Measurements from ENCODE around the gene LCN1. TPM values are rescaled to one million over a fixed set of nuclear protein-coding genes. Genes with fewer than 3 reads are reported as not detected.

The LCN1 gene
- total RNA-seq, 4 donors from 2014 or later = not detected

GRCh38 chr9:135521608-135522095, 412 bp downstream of the LCN1 start:
- Histone ChIP-seq H3K4me3 (no peak overlapping the region), H3K9me3 (no peaks in the 10 kb centered on the region), H3K27me3 (peaks cover 0 to 68% (median 0%) of the 10 kb centered on the region in 4 donors), H3K27ac (no peak overlapping the region), H3K4me1 (no peaks in the 10 kb centered on the region), H3K36me3 (no peaks in the 10 kb centered on the region)
- DNase-seq = no peak
- WGBS, 2 donors = 79% methylated on average over 5 of the region's 11 CpGs; no CpG with 5 or more reads in 1 of the 2 donors
- intact Hi-C loops (cut with DNase I) = no loop called here
- no peak for TF ChIP-seq POLR2A (IDR thresholded peaks at IDR 0.05)
- no peak for TF ChIP-seq CTCF (IDR thresholded peaks at IDR 0.05)

GRCh38 chr9:135522137-135522877, 1.1 kb downstream of the LCN1 start:
- DNase-seq = no peak
- Histone ChIP-seq H3K27me3 (peaks cover 0 to 75% (median 0%) of the 10 kb centered on the region in 4 donors), H3K36me3 (no peaks in the 10 kb centered on the region), H3K4me1 (no peaks in the 10 kb centered on the region), H3K4me3 (no peak overlapping the region), H3K9me3 (no peaks in the 10 kb centered on the region), H3K27ac (no peak overlapping the region)
- intact Hi-C loops (cut with DNase I) = no loop called here
- TF ChIP-seq POLR2A (IDR thresholded peaks at IDR 0.05) (no peak), CTCF (IDR thresholded peaks at IDR 0.05) (no peak)
- WGBS, 2 donors = 59 to 69% methylated on average over 7 to 9 of the region's 16 CpGs

- WGBS, 2 donors = 92% methylated on average over 9 of the region's 17 CpGs; no CpG with 5 or more reads in 1 of the 2 donors
- no peak for DNase-seq
- no peak overlapping the region for H3K4me3 ChIP-seq
- peaks cover 0 to 76% (median 0%) of the 10 kb centered on the region in 4 donors for H3K27me3 ChIP-seq
- no peak overlapping the region for H3K27ac ChIP-seq
- no peaks in the 10 kb centered on the region for H3K36me3 ChIP-seq
- TF ChIP-seq CTCF (IDR thresholded peaks at IDR 0.05) = no peak
- TF ChIP-seq POLR2A (IDR thresholded peaks at IDR 0.05) = no peak
- no peaks in the 10 kb centered on the region for H3K9me3 ChIP-seq
- no peaks in the 10 kb centered on the region for H3K4me1 ChIP-seq
- intact Hi-C loops (cut with DNase I) = no loop called here
These were observed 1.7 kb downstream of the LCN1 start for GRCh38 chr9:135522931-135523330.

GRCh38 chr9:135523521-135524129, 2.4 kb downstream of the LCN1 start:
- no peak overlapping the region for H3K4me3 ChIP-seq
- peaks cover 0 to 73% (median 0%) of the 10 kb centered on the region in 4 donors for H3K27me3 ChIP-seq
- WGBS, 2 donors = 55 to 72% methylated on average over 15 to 16 of the region's 21 CpGs
- no peaks in the 10 kb centered on the region for H3K36me3 ChIP-seq
- no peaks in the 10 kb centered on the region for H3K9me3 ChIP-seq
- DNase-seq = no peak
- TF ChIP-seq POLR2A (IDR thresholded peaks at IDR 0.05) = no peak
- H3K4me1 ChIP-seq = no peaks in the 10 kb centered on the region
- H3K27ac ChIP-seq = no peak overlapping the region
- intact Hi-C loops (cut with DNase I) = no loop called here

- TF ChIP-seq CTCF (IDR thresholded peaks at IDR 0.05) (no peak), POLR2A (IDR thresholded peaks at IDR 0.05) (no peak)
- DNase-seq = no peak
- H3K27me3 ChIP-seq = peaks cover 0 to 72% (median 0%) of the 10 kb centered on the region in 4 donors
- 25 to 60% methylated on average over 1 to 4 of the region's 27 CpGs for WGBS, 2 donors
- no peaks in the 10 kb centered on the region for H3K4me1 ChIP-seq
- no peaks in the 10 kb centered on the region for H3K36me3 ChIP-seq
- intact Hi-C loops (cut with DNase I) = no loop called here
- H3K9me3 ChIP-seq = no peaks in the 10 kb centered on the region
- no peak overlapping the region for H3K4me3 ChIP-seq
- H3K27ac ChIP-seq = no peak overlapping the region
These were observed 3.1 kb downstream of the LCN1 start for GRCh38 chr9:135524130-135524861.

All from esophagus squamous epithelium (tissue), 5 donors.